ENCODE data around the gene PEPD.

DNA sequence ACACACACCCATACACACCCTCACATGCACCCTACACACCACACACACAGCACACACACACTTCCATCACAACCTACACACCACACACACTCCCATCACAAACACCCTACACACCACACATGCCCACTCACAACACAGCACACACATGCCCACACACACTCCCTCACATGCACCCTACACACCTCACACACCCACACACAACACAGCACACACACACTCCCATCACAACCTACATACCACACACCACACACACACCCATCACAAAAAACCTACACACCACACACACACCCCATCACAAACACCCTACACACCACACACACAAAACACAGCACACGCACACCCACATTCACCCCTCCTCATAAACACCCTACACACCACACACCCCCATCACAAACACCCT lies 15.1 kb downstream of the PEPD start:
- TF ChIP-seq, protein P1, sequence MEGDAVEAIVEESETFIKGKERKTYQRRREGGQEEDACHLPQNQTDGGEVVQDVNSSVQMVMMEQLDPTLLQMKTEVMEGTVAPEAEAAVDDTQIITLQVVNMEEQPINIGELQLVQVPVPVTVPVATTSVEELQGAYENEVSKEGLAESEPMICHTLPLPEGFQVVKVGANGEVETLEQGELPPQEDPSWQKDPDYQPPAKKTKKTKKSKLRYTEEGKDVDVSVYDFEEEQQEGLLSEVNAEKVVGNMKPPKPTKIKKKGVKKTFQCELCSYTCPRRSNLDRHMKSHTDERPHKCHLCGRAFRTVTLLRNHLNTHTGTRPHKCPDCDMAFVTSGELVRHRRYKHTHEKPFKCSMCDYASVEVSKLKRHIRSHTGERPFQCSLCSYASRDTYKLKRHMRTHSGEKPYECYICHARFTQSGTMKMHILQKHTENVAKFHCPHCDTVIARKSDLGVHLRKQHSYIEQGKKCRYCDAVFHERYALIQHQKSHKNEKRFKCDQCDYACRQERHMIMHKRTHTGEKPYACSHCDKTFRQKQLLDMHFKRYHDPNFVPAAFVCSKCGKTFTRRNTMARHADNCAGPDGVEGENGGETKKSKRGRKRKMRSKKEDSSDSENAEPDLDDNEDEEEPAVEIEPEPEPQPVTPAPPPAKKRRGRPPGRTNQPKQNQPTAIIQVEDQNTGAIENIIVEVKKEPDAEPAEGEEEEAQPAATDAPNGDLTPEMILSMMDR (IDR thresholded peaks at IDR 0.05; ENCODE audit: low read length), result no peak
- TF ChIP-seq EZH2 (optimal IDR thresholded peaks at IDR 0.05; ENCODE audit: low read depth, low read length) (no peak), EZH2phosphoT487 (IDR thresholded peaks at IDR 0.05; ENCODE audit: low read length) (no peak)
